Germinal center (tissue), 1 donor: Measurements from ENCODE around the gene SFXN1.

Experiments used
- DNase-seq: peaks from one replicate; pipeline ENCODE4 v3.0.0; 2012; ENCODE audit warnings: mixed read lengths, low spot score

Gene SFXN1

DNA sequence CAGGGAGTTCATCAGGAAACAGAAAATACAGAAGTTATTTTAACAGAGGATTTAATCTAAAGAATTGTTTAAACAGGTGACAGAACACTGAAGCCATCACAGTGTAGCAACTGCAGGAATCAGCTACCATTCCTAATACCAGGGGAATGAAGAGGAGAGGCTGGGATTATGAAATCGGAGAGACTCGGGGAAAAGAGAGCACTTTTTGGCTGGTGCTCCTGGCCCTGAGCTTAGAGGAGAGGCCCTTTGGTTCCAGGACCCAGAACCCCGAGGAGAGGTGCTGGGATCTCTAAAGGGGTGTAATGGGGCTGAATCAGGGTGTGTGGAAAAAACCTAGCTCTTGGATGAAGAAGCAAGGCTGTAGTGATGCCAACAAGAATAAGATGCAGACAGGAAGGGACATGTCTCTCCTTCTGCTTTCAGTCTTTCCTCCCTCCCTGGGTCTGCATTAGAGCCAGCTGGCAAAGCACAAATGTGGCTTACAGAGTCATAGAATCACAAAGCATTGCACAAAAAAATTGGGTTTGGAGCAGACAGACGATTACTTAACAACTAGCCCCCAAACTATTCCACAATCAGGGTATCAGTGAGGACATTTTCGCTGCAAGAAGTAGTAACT, 11.6 kb upstream of the SFXN1 start:
- no peak for DNase-seq

DNA sequence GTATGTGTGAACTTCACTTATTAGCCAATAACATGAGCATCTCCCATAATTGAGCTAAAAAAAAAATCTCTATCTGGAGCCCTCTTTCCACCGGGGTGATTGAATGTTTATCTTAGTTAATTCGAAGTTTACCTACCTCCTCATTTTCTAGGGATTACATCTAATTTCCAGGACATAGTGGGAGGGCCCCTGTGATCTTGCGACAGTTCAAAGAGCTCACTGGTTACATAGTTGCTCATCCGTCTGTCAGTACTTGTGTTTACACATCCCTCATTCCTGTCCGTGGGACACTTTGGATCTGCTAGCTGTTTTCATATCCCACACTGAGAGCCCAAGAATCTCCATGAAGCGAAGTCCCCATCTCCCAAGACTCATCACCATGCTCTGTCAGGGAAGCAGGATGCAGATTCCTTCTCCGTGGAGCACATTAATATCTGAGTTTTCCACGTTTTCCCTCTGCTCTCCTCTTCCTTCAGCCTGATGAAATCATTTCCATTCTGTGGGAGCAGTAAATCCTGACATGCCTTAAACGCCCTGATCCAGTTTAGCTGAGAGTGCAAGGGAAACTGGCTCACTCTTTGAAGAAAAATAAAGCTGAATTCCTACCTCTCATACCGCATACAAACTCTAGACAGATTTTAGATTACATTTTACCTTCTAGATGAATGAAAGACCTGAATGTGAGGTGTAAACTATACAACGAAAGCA, 10.2 kb upstream of the SFXN1 start:
- no peak for DNase-seq

DNA sequence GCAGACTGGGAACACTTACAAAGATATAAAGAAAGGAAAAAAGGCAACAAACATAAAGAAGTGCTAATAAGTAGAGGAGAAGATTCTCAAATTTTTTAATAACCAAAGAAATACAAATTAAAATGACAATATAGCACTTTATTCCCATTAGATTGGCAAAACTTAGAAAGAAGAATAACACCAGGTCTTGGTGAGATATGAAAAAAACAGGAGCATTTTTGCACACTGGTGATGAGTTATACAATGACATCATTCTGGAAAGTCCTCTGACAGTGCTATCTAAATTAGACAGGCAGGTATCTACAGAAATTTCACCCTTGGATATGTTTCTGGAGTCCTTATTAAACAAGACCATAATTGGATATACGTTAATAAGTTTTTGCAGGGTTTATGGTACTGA, 9.5 kb upstream of the SFXN1 start:
- DNase-seq = no peak

DNA sequence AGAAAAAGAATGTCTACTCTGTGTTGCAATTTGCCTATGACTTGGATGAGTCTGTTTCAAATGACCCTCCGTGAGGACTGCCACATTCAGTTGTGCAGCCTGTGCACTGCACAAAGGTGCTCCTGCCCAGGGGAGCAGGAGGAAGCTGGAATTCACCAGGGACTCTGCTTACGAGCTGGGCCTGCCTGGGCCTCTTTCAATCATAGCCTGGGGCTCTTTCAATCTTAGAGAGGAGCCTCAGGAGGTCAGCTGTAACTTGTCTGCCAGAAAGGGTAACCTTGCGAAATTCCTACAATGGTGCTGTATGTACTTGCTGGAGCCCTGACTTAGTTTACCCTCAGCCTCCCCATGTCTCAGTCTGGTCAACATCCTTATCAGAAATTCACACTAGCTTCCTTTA, 8.4 kb upstream of the SFXN1 start:
- no peak for DNase-seq

DNA sequence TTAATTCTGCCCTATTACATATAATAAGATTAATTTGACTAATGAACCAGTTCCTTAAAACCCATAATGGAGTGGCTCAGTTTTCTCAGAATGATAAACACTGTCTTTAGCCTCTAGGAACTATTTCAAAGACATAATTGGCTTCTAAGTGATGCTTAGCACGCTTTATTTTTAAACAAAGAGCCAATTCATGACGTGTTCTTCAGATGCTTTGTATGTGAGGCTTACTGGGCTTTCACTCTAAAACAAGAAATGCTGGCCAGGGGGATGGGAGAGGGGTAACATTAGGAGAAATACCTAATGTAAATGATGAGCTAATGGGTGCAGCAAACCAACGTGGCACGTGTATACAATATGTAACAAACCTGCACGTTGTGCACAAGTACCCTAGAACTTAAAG, 7.6 kb upstream of the SFXN1 start:
- DNase-seq = no peak

DNA sequence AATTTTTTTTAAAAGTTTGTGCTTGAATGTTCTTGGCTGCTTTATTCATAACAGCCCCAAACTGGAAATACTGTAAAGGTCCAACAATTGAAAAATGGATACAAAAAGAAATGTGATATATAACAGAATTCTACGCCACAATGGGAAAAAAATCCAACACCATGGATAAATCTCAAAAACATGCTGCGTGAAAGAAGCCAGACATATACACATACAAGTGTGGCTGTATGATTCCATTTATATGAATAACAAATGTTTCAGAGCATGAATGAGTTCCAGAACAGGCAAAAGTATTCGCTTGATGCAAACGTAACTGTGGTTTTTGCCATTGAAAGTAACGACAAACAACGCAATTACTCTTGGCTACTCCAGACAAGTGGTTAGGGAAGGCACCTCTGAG, 7.2 kb upstream of the SFXN1 start:
- no peak for DNase-seq

DNA sequence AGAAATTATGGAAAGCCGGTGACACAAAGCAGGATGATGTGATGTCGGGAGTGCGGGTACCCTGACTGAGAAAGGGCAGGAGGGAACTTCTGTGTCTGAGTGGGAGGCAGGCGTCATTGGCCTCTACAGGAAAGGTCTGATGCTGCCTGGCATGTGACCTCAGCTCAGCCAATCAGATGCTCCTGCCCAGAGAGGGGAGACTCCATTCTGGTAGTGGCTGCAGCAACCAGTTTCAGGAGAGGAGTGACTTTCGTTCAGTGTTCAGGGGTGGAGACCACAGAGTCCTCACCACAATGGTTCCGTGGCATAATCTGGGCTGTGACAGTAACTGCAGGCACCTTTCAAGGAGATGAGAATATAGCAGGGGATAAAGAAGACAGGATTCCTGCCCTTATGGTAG, 6.7 kb upstream of the SFXN1 start:
- DNase-seq = no peak

DNA sequence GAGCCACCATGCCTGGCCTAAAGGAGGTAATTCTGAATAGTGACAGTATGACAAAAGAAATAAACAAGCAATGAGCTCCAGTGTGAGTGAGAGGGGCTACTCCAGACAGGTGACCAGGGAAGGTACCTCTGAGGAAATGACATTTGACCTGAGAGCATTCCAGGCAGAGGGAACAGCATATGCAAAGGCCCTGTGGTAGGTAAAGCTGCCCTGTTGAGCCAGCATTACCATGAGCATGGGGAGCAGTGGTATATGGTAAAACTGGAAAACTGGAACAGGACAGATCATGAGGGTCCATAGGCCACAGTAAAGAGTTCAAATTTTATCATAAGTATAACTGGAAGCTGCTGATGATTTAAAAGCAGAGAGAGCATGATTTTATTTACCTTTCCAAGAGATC, 6.0 kb upstream of the SFXN1 start:
- no peak for DNase-seq

DNA sequence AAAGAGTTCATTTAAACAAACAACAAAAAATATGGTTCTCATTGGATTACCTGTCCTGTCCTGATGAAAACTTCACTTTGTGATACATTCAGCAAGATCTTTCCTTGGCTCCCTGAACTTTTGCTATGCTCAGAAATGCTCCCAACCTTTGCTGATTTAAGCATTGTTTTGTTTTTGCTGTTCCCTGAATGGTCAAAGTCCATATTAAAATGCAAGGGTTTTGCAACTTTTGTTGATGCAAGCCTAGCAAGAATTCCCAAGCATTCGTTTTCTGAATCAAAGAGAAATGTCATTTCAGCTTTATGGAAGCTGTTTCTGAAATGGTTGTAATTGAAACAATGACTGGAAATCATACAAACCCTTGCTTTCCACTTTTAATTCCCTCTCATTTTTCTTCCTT, 3.1 kb upstream of the SFXN1 start:
- no peak for DNase-seq

DNA sequence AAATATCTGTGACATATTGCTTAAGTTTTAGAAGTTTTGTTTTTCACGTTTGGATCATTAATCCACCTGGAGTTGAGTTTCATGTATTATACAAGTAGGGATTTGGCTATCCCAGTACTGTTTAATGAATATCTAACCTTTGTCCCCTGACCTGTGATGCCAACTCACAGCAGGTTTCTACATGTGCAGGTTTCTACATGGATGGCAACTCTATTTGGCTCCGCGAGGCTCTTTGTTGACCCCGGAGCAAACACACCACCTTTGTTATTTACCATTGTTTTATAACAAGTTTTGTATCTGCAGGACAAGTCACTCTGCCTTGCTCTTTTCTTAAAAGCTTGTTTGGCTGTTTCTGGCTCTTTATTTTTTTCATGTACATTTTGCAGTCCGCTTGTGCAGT, 920 bp upstream of the SFXN1 start:
- no peak for DNase-seq

DNA sequence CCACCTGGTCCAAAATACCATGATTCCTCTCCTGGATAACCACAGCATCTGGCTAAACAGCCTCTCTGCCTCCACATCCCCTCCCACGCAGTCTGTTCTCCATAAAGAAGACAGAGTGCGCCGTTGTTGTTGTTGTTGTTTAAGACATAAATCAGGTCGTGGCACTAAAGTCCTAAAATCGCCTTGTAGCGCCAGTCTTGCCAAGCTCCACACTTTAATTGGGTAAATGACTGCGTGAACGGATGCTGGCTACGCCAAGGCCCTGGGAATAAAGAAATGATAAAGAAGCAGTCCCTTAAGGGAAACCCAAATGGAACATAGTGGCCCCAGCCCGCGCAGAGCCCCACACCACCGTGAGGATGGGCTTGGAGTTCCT, 364 bp upstream of the SFXN1 start:
- DNase-seq = no peak

DNA sequence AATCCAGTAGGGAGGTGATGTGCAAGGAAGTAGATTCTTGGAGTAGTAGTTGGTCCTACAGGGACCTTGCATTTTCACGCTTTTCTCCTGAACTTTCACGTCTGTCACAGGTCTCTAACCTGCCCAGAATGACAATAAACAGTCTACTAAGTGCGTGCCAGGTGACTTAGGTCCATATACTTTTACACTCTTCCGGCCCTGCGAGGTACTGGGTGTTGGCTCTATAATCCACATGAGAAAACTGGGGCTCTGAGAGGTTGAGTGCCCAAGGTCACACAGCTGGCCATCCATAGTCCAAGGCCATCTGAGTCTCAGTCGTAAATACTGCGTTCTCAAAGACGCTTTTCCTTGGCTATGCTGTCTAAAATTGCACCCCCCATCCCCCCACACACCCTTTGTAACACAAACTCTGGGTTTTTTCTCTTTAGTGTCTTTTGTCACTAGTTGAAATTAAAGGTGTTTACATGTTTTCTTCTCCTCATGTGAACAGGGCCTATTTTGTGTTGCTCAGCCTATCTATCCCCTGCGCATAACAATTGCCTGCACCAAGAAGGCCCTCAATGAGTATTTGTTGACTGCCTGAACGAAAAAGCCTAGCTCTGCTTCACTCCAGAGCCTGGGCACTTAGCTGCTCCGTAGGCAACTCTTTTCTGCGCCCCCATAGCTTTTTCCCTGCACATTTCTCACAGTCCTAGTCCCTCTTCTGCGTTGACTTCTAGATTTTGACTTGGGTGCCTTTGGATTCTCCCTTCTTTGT, 943 bp downstream of the SFXN1 start:
- DNase-seq = no peak

DNA sequence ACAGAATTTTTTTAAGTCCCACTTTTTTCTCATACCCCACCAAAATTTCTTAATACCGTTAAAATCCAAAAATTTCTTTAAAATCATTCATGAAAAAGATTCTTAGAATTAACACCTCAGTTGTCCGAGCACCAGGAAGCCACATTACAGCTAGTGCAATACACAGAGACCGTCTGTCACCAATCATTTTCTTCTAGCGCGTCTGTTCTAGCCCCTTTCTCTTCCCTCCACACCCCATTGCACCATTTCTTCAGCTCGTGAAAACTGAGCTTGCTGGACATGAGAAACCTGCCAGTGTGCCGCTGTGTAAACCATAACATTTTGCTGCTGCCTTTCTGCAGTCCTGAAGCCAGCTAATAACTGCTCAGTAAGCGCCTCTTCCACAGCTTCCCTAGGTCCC, 5.0 kb downstream of the SFXN1 start:
- no peak for DNase-seq

DNA sequence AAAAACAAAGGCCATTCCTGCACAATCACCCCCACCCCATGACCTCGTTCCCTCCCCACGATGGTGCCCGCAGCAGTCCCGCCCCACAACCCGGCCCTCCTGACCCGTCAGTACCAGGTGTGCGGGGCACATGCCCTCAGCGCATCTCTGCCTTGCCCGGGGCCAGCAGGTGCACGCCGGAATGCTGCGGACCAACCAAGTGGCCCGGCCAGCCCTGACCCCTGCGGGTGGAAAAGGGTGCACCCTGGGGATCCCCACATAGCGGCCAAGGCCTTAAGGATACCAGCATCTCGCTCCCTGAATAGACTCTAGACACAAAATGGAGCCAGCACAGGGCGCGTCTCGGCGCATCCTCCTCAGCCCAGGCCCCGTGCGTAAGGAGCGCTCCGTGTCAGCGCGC, 6.0 kb downstream of the SFXN1 start:
- no peak for DNase-seq

DNA sequence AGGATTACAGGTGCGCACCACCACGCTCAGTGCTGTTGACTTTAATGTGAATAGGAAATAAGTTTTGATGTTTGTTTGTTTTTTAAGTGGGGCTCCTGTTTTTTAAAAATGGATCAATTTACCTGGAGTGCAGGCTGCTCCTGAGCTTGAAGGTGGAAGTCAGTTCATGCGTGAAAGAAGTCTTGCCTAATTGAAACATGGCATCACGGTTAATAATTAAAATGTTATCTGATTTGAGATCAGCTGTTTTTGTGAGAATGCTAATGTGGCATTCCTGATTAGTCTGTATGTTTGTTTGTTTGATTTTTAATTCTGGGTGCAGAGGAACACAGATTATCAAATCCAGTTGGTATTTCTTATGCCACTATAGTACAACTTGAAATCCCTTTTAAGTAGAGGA, 6.5 kb downstream of the SFXN1 start:
- no peak for DNase-seq

DNA sequence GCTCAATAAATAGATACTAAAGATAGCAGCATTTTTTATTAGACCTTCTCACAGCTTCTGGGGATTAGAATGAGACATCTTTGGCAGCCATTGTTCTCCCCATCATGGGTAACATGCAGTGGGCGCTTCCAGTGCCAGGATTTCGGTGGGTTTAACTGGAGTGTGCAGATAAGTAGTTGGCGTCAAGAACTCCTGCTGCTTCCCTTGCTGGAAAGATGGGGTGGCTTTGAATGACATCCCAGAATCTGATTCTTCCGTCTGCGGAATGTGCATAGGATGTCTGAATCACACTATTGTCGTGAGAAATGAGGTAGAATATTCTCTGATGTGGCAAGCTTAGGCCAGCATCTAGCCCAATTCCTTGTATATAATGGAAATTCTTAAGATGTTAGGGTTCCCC, 7.3 kb downstream of the SFXN1 start:
- DNase-seq = no peak

DNA sequence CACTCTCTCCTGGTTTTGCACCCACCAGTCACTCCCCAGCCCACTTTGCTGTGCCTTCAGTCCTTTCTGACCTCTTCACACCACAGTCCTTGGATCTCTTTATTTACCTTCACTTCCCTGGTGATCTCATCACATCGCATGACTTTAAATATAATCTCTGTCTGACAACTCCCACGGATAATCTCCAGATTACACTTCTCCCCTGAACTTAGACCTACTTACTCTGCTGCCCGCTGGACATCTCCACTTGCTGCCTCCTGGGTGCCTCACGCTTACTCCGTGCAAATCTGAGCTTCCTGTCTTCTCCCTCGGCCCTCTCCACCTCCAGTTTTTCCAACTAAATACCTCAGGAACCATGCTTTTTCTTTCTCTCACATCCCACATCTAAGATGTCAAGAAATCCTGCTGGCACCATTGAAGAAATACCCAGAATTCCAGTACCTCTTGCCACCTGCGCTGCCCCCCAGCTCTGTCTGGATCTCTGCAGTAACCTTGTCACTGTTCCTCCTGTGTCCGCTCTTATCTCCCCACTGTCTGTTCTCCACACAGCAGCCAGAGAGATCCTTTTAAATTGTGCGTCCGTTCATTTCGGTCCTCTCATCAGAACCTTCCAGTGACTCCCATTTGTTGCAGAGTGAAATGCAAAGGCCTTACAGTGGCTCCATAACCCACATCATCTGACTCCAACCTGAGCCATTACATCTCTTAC, 9.3 kb downstream of the SFXN1 start:
- no peak for DNase-seq

DNA sequence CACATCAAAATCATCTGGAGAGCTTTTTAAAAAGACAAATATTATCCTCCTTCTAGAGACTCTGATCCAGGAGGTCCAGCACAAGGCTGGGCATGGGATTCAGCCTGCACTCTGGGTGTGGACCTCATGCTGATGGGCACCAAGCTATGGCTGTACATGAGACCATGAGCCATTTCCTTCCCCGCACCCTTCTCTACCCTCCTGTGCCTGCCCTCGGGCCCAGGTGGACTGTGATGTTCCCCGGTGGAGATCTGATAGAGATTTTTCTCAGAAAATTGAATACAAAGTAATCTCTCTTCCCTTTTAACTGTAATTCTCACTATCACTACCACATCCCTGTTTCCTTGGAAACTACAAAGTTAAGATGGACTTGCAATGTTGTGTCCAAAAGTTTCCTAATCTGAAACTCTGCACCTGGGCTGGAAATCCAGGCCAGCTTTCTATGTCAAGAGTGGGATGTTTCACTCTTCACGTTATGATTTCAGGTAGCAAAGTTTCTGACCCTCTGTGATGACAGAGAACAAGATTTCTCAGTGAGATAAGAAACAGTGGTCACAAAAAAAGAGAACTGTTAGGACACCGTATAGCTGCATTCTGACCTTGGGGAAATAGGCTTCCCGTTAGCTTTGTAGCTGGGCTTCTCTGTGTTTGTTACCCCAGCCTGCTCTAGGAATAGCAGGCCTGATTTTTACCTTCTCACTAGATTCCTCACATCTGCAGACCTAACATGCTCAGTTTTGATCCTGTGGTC, 11.5 kb downstream of the SFXN1 start:
- no peak for DNase-seq

DNA sequence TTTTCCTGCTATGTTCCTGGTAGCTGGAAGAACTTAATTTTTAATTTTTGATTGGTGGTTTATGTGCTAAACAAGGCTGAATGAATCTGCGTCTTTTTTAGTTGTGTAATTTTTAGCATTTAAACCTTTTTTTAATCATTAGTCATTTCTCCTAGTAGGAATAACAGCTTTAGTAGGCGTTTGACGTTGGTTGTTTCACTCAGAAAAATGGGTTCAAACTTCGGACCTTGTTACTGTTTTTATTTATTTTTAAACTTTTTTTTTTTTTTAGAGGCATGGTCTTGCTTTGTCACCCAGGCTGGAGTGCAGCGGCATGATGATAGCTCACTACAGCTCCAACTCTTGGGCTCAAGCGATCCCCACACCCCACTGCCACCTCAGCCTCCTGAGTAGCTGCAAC, 12.9 kb downstream of the SFXN1 start:
- DNase-seq = no peak

DNA sequence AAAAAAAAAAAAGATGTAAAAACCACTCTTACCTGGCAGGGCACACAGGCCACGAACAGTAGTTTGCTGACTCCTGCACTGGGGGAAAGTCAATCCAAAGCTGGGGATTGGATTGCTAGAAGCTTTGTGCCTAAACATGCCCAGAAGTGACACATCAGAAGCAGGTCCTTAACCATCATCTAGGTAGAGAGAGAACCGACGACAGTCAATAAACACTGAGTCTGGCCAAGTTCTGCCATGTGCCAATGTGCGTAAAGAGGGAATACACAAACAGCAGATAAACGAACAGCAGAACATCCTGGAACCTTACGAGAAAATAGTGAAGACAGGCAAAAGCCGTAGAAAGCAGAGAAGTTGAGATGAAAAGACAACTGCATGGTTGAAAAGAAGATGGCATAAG, 14.9 kb downstream of the SFXN1 start:
- DNase-seq = no peak

DNA sequence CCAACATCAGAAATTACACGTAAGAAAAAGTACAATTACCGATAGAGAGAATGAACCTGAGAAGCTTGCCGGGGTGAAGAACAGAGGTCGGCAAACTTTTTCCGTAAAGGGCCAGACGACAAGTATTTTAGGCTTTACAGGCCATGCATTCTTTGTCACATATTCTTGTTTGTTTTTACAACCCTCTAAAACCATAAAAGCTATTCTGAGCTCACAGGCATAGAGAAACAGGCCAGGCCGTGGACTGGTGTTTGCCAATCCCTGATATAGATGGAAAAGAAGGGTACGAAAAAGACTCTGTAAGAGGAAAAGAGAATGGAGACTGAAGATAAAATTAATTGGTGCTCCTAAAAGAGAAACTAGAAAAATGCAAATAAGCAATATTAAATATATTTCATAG, 15.4 kb downstream of the SFXN1 start:
- DNase-seq = no peak
